Amniotic epithelial cell (primary cell): Measurements from ENCODE around the gene GFOD1.
A peak's percentile ranks its signal among the peaks of the same experiment; 100 is the strongest.
"Not testable (repeated sequence)": the region's sequence is repeated elsewhere in the genome, so short reads cannot be mapped to it uniquely, and the experiment has no call there.

ENCODE experiments used
- DNase-seq: peaks from one replicate; pipeline ENCODE4 v3.0.0-alpha.2; 2010; ENCODE audit warnings: low read depth

The GFOD1 gene

DNA sequence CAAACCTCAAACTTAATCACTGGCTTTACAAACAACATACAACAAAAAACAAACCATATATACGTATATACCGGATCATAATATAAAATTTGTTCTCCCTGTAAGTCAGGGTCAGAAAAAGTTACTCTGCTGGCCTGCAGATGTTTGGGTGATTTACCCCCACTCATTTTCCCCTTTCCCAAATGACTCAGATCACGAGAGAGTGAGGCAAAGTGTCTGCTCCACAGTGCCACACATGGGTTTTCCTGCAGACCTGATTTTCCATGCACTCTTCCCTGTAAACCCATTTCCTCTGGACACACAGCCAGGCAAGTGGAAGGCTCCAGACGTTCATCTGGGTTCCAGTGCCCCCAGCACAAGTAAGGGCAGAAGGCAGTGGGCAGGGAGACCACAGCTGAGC lies 23.5 kb downstream of the GFOD1 start:
- no peak for DNase-seq

DNA sequence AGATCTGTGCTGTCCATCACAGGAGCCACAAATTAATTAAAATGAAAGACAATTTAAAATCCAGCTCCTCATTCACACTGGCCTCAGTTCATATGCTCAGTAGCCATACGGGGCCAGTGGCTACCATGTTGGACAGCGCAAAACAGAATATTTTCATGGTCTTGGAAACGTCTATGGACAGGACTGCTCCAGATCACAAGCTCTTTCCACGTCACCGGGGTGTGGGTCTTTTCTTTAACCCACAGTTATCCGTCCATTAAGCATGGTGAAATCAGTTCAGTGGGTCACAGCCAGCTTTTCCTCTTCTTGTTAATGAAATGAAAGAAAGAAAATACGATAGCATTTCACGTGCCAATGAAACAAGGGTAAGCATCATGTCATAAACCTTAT lies 24.1 kb downstream of the GFOD1 start:
- DNase-seq = no peak

DNA sequence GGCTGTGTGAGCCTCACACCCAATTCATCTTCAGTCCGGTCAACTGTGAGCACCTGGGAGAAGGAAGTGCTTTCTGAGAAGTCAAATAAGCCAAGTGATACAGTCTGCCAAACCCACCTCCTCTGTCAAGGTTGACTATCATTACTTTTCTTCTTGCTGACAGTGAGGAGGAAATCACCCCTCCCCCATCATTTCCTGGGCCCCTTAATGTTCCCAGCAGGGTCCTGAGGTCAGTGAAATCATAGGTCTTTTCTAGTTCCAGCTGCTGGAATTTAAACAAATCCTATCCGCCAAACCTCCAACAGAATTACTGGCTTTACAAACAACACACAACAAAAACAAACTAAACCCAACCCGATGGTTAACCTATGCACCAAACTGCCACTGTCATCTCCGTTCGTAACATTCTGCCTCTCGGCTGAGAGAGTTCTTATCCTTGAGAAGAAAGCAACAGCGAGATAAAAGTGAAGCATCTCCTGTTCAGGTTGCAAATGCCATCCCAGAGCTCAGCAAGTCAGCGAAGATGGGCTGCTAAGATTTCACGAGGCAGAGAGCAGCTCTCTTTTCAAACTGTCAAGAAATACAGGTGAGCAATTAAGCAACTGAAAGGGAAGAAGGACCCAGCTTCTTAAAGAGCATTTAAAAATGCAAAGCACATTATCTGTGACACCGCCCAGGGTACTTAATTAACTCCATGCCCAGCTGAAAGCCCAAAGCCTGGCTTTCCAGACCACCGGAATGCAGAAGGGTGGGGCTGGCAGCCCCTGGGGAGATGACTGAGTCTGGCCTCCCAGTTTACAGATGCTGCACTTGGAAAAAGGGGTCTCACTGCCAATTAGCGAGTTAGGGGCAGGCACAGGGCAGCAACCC lies 24.7 kb downstream of the GFOD1 start:
- DNase-seq = no peak

DNA sequence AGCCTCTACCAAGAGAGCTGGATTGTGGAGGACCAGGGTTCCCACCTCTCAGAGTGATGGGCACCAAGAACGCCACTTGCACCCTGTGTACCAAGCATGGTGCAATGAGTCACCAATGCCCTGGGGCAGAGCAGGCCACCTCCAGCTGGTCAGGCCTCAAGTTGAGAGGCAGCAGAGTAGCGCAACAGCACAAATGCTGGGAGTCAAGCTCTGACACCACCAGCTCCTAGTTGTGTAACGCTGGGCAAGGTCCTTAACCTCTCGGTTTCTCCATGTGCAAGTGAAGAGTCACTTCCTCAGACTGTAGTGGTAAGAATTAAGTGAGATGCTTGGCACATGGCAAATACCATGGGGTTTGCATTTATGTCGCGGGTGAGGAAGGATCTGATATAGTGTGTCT lies 25.6 kb downstream of the GFOD1 start:
- peak; percentile 46 for DNase-seq

DNA sequence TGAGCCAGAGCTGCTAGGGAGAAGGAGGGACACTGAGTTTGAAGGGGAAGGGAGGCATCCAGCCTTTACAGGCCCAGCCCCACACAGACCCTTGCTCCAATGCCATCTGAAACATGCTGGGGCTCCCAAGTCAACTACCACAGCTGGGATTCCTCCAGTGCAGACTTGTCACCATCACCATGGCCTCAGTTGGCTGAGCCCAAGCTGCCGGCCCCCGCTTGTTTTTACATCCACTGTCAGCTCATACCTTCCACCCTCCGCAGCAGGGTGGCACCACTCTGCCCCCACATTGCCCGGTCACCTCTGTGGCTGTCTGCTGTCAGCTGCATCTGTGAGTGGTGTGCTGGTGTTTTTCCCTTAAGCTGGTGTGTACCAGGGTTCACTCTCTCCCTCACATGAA lies 26.1 kb downstream of the GFOD1 start:
- DNase-seq = no peak

DNA sequence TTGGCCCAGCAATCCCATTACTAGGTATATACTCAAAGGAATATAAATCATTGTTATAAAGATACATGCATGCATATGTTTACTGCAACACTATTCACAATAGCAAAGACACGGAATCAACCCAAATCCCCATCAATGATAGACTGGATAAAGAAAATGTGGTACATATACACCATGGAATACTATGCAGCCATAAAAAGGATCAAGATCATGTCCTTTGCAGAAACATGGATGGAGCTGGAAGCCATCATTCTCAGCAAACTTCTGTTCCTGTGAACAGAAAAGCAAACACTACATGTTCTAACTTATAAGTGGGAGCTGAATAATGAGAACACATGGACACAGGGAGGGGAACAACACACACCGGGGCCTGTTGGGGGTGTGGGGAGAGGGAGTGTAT lies 27.1 kb downstream of the GFOD1 start:
- not testable (repeated sequence) for DNase-seq

DNA sequence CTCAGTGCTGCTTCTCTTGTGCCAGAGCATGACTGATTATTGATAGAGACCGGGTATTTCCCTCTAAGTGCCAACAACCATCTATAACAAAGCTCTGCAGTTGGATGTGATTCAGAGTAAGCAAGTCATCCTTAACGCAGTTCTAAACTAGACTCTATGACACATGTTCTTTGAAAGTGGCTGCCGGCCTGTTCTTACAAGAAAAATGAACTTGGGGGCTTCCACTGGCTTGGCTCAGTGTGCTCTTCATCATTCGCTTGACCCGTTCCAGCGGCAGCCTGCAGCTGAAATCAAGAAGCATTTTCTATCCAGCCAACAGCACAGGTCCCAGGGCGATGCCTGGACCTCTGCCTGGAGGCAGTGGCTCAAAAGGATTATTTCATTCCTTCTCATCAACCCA lies 29.8 kb downstream of the GFOD1 start:
- no peak for DNase-seq

DNA sequence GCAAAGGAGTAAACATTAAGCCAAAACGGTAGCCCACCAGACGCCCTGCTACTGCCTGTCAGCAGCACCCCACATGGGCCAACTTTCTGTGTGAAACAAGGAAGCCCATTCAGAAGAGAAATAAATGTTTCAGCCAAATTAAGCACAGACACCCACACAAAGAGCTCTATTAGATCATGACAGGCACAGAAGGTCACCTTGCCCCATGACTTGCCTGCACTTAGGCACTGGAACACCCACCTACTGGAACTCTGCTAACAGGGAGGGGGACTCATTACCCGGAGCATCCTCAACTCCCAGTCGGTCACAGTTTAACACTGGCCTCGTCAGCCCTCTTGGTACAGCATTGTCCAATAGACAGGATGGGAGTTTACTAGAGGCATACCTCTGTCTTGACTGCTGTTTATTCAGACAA lies 31.8 kb downstream of the GFOD1 start:
- no peak for DNase-seq

DNA sequence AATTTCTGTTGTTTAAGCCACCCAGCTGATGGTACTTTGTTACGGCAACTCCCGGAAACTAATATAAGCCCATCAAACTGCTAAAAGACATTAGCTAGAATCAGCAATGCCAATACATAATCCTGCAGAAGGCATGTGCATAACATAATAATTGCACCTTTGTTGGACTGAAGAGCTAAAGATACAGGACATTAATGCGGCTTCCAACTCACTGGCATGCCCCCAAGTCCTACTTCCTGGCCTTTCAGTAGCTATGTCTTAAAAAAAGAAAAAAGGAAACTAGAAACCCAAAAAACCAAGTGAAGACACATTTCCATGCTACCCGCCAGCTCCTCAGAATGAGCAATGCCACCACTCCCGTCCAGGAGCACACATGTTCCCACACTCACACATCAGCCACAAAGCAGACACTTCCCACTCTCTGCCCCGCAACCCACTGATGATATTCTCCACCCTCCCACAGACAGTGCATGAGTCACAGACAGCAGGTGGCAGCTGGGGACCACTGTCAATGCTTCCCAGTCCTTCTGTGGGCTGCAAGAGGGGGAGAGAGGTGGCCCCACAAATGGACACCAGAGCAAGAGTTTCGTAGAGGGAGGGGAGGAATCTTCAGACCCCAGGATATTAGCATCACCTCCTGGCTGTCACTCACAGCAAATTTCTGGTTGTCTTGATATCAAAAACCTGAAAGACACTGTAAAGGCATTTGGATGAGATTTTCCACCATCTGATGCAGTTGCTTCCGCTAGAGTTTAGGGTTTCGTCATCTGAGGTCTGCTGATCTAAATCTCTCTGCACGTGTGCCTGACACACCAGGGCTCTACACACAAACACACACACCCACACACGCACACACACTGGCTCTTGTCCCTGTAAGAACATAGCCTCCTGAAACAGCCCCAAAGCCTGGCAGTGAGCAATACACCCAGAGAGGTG lies 32.8 kb downstream of the GFOD1 start:
- DNase-seq = peak; percentile 90

DNA sequence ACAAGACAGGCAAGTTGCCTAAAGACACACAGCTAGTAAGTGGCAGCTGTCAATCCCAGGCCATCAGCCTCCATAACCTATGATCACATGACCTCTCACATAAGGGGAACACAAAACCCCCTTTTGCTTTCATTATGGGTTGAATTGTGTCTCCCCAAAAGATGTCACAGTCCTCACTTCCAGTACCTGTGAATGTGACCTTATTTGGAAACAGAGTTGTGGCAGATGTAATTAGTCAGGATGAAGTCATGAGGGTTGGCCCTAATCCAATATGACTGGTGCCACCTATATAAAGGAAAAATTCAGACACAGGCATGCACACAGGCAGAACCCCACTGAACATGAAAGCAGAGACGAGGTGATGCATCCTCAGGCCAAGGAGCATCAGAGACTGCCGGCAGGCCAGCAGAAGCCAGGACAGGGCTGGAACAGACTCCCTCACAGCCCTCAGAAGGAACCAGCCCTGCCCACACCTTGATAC lies 33.6 kb downstream of the GFOD1 start:
- DNase-seq = peak; percentile 42

DNA sequence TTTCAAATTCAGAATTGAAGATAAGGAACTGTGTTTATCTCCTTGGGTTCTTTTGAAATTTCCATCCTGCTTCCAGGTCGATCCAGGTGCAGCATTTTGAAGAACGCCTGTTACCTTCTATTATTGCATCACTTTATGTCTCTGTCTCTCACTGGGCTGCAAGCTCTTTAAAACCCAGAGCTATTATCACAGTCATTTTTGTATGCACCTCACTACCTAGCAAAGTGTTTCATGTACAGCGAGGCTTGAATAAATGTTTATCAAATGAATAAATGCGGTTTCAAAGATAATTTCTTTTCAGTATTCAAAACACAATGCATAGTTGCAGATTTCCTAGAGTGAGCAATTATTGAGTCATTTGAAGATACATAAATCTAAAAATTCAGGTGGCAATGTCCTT lies 34.2 kb downstream of the GFOD1 start:
- DNase-seq = no peak

DNA sequence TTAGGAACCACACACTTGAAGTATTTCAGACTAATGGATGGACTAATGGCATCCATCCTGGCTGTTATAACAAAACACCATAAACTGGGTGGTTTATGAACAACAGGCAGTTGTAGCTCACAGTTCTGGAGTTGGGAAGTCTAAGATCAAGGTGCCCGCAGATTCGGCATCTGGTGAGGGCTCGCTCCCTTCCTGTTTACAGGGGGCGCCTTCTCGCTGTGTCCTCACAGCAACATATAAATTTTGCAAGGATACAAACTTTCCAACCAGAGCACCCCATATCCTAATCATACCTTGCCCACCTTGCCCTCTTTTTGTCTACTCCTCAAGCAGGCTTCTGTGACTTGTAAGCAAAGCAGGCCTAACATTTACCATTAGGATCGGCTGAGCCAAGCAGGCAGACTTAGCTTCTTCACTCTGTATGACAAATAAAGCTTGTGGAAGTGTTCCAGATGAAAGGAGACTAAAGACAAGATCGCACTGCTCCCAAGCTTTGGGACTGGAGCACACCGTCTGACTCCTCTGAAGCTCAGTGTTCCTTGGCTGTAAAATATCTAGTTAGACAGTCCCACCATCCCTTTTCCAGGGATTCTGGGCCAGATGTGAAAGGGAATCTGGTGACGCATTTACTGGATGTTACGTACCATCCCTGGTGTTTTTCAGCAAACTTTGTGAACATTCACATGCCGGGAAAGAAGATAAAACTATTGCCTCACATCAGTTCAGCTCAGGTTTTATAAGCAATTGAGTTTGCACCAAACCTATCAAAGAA lies 34.9 kb downstream of the GFOD1 start:
- peak; percentile 90 for DNase-seq

DNA sequence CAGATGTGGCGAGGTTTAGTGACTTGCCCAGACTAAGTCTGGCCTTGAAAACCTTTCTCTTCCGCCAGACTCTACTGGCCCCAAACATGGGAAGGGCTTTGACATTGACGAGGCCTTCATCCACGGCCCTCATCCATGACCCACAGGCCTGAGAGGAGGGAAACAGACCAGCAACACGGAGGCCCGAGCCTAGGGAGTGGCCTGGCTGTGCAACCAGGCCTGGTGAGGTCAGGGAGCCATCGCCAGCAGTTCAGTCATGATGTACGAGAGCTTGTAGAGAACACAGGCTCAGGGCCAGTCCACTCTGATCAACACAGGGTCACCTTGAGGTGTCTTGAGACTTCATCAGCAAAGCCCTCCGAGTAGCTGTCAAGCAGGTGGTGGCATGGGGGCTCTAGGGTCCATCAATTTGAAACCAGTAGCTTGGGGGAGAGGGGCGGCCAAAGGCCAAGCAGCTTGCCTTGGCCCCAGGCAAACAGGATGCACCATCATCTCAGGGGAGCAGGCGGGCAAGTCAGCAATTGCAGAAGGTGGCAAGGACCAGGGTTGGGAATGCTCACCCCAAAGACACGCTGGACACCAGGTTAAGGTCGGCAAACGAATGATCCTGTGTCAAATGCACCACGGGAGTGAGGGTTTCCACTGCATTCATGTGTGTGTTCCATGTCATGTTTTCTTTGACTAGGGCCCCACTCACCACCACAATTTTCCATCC lies 36.1 kb downstream of the GFOD1 start:
- DNase-seq = no peak

DNA sequence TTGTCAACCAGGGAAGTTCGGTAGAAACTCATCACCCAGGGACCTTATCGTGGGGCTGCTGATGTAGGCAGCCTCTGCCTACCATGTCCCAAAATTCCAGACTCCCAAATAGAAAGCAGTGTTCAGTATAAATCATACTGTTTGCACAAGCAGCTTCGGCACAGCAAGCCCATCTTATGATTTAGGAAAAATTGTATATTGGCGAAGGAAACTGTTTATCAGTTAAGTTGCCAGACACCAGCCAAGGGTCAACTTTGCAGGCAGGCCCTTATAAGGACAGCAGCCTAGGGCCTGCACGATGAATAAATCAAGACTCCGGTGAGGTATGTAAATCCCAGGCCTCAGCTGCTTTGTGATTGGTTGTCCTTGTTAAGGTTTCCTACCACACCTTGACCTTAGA lies 36.8 kb downstream of the GFOD1 start:
- no peak for DNase-seq

DNA sequence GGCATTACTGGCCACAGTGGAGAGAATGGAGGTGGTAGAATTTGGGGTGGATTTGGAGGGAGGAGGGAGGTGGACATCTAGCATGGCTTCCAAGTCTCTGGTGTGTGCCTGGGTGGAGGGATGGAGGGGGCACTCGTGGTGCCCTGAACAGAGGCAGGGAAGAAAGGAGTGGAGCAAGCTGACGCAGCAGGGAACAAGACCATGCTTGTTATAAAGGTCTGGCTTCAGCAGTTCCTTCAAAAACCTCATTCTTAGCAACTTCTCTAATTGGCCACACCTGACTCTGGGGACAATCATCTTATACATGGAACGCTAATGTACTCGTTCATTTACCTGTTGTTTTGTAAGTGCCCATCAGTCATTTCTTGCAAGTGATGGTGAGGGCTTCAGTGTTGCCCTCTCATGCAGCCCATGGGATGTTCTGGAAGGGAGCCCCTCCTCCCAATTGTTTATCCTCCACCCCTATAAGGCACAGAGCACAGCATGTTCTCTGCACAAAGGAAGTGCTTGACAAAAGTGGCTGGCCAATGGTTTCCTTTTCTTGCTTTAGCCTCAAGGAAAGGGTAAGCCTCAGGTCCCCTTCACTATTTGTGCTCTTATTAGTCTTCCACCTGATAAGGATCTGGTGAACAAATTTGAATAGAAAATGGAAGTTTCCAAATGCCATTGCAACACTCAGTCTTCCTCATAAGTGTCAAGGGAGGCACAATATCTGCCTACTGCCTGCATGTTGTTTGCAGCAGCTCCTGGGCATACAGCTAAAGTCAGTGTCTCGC lies 39.3 kb downstream of the GFOD1 start:
- DNase-seq = peak; percentile 26

DNA sequence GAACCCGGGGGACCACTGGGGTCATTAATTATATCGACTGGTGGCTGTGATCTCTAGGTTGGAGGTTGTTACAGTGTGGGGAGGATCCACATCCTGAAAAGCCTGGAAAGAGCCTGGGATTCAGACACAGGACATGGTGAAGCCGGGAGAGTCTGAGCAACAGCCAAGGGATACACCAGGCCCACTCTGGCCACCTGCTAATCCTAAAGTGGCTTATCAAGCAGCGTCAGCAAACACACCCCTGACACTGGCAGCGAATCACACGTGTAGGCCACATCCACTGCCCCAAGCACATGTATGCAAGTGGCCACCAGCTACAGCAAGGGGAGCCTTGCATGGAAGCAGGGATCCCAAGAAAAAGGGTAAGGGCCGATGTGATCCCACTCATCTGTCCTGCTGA lies 41.0 kb downstream of the GFOD1 start:
- DNase-seq = no peak

DNA sequence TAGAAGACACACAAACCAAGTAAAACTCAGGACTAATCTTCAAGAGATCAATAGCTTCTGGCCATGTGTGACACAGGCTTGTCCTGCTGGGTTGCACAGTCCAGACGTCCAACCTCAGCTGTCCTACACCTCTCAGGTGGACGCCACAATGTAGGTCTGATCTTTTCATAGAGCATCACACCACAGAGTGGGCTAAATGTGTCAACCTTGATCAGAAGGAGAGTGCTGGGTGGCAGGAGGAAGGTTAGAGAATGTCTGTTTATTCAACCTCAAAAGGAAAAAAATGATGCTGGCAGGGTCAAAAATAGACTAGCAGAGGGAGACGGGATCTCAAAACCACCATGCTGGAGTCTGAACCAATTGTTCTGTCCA lies 41.7 kb downstream of the GFOD1 start:
- no peak for DNase-seq

DNA sequence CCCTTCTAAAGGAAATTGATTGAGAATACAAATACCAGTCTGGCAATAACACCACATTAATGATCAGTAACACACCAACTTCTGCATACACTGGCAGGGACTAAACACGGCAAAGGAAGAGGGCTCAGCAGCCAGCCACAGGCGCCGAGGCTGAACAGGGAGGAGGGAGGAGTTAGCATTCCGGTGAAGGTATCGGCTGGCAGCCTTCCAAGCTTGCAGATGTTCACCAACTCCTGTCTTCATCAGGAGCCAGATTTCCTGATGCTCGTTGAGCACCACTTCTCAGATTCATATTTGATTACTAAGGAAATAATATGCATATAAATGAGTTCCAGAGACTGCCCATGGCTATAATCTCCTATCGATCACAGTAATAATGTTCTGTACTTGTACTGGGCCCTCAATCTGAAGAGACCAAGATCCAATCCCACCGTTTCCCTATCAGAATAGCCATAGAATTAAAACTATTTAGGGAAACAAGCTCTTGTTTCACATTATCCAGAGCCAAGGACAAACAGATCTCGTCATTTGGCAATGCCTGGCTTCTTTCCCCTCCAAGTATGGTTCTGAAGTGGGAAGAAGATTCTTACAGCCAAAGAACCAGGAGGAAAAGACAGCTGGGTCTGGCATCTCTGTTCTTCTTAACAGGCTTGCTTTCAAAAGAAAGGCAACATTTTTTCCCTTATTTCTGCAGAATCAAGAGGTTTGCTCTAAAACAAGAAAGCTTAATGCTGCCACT lies 42.2 kb downstream of the GFOD1 start:
- DNase-seq = peak; percentile 58

DNA sequence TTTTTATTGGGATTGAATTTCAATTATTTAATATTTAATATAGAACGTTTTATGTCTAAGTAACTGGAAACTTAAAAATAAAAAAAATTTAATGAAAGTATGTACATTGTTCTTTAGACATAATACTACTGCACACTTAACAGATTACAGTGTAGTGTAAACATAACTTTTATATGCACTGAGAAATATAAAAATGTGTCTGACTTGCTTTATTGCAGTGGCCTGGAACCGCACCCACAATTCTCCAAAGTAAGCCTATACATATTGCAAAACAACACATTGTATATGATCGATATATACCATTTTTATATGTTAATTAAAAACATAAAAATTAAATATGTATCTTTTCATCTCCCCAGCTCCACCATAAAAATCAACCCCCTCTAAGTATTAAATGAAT lies 42.8 kb downstream of the GFOD1 start:
- no peak for DNase-seq

DNA sequence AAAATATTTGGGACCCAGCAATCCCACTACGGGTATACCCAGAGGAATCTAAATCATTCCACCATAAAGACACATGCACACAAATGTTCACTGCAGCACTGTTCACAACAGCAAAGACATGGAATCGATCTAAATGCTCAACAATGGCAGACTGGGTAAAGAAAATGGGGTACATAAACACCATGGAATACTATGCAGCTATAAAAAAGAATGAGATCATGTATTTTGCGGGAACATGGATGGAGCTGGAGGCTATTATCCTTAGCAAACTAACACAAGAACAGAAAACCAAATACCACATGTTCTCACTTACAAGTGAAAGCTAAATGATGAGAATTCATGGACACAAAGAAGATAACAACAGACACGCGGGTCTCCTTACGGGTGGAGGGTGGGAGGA lies 43.4 kb downstream of the GFOD1 start:
- not testable (repeated sequence) for DNase-seq
